ENCODE measurements around the gene HEG1.

GRCh38 chr3:124928333-124929202 lies 127.2 kb downstream of the HEG1 start:
- TF ChIP-seq PATZ1 (CRISPR knock-in tag; IDR thresholded peaks at IDR 0.05; ENCODE audit: borderline replicate concordance) (no peak), ZC3H10 (CRISPR knock-in tag; IDR thresholded peaks at IDR 0.05) (no peak), TCF4 (CRISPR knock-in tag; IDR thresholded peaks at IDR 0.05; ENCODE audit: borderline replicate concordance) (no peak), ISL1 (CRISPR knock-in tag; IDR thresholded peaks at IDR 0.05) (no peak), ESRRG (CRISPR knock-in tag; IDR thresholded peaks at IDR 0.05) (no peak), PPARA (CRISPR knock-in tag; IDR thresholded peaks at IDR 0.05; ENCODE audit: borderline replicate concordance) (no peak), ZNF565 (CRISPR knock-in tag; conservative IDR thresholded peaks at IDR 0.05; ENCODE audit: low read depth) (no peak), CSDC2 (CRISPR knock-in tag; IDR thresholded peaks at IDR 0.05) (no peak), RARB (CRISPR knock-in tag; IDR thresholded peaks at IDR 0.05) (no peak), ARNTL (CRISPR knock-in tag; IDR thresholded peaks at IDR 0.05; ENCODE audit: borderline replicate concordance, low read depth) (no peak), ZFP30 (CRISPR knock-in tag; IDR thresholded peaks at IDR 0.05) (no peak), GLIS3 (CRISPR knock-in tag; IDR thresholded peaks at IDR 0.05) (no peak)

Measured in SK-N-SH treated with all-trans-retinoic acid at 6 μM for 48 hours (cell line).